Chondrocyte (in vitro differentiated cells): Measurements from ENCODE around the gene DPYD. TPM values are rescaled to one million over a fixed set of nuclear protein-coding genes. Genes with fewer than 3 reads are reported as not detected.

ENCODE experiments used
- DNase-seq: peaks from one replicate; pipeline ENCODE4 v3.0.0; 2021; ENCODE audit warnings: mixed read lengths, low spot score
- H3K27ac Mint-ChIP-seq: one replicate; pipeline ENCODE4 v1.8.0; 2021; ENCODE audit warnings: mild to moderate bottlenecking, moderate library complexity, mixed read lengths; ENCODE audit not compliant: unreplicated experiment
- H3K27me3 Mint-ChIP-seq: 2 replicates; pipeline ENCODE4 v1.8.0; 2021; ENCODE audit warnings: low read depth, mixed read lengths
- H3K36me3 Mint-ChIP-seq: 2 replicates; pipeline ENCODE4 v1.8.0; 2021; ENCODE audit warnings: low read depth, mixed read lengths
- H3K4me1 Mint-ChIP-seq: 2 replicates; pipeline ENCODE4 v1.8.0; 2021; ENCODE audit warnings: low read depth, mild to moderate bottlenecking, mixed read lengths
- H3K4me3 Mint-ChIP-seq: one replicate; pipeline ENCODE4 v1.8.0; 2021; ENCODE audit warnings: mild to moderate bottlenecking, moderate library complexity, mixed read lengths; ENCODE audit not compliant: unreplicated experiment
- H3K9me3 Mint-ChIP-seq: 2 replicates; pipeline ENCODE4 v1.8.0; 2021; ENCODE audit warnings: low read depth, mixed read lengths
- long read RNA-seq: library from polyadenylated mRNA; stranded (forward); transcript quantifications from one replicate; pipeline ENCODE4 v2.0.0, GENCODE V29; 2021
- total RNA-seq: library from RNA; stranded (reverse); gene quantifications from 3 replicates; pipeline ENCODE4 v1.2.1, GENCODE V29; 2021
- TF ChIP-seq, protein P1 (sequence below): fragments of 200-600 bp; sonication (generic); IDR thresholded peaks from 2 replicates; pipeline ENCODE4 v1.5.0; 2021; ENCODE audit warnings: antibody characterized with exemption, mild to moderate bottlenecking, moderate library complexity

DPYD gene
- 5.3 to 46.3 TPM (median 6.8 TPM) in 3 replicates for total RNA-seq
- long read RNA-seq, full-length matches to known transcripts, result 8 of 9 reads
- long read RNA-seq, partial matches to known transcripts, result 0 of 9 reads
- long read RNA-seq, other reads (novel, unspliced or antisense), result 1 of 9 reads

DNA sequence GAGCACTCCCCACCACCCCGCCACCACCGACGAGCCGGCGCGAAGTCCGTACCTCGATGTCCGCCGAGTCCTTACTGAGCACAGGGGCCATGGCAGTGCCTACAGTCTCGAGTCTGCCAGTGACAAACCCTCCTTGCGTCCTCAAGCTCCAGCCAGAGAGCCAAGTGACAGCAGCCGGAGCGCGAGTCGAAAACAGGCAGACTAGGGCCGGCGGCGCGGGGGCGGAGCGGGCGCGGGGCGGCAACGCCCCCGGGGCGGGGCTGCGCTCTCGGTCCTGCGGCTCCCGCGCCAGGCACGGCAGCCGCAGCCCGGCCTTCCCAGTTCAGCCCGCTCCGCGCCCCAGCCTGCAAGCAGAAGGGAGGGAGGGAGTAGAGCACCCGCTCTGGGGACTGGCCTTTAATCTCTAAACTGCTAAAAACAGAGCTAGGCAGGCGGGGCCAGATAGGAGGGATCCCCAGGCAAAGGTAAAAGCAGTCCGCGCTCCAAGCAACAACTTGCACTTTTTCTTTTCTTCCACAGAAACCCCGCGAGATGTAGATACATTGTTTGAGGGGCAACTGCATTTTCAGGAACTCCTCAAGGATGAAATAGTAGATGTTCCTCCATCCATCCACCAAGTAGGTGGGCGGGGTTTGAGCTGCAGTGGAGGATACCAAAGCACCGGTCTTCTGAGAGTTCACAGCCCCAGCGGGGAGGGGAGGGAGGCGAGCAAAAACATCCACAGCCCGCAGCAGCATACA is at the start of gene DPYD:
TSS of gene DPYD (minus strand) at position 203 of the 740 bp plus-strand sequence. CDS start at position 91, 112 bp downstream.
- TF ChIP-seq, protein P1, sequence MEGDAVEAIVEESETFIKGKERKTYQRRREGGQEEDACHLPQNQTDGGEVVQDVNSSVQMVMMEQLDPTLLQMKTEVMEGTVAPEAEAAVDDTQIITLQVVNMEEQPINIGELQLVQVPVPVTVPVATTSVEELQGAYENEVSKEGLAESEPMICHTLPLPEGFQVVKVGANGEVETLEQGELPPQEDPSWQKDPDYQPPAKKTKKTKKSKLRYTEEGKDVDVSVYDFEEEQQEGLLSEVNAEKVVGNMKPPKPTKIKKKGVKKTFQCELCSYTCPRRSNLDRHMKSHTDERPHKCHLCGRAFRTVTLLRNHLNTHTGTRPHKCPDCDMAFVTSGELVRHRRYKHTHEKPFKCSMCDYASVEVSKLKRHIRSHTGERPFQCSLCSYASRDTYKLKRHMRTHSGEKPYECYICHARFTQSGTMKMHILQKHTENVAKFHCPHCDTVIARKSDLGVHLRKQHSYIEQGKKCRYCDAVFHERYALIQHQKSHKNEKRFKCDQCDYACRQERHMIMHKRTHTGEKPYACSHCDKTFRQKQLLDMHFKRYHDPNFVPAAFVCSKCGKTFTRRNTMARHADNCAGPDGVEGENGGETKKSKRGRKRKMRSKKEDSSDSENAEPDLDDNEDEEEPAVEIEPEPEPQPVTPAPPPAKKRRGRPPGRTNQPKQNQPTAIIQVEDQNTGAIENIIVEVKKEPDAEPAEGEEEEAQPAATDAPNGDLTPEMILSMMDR, result no peak
- Mint-ChIP-seq H3K36me3 (no peaks in the 10 kb centered on the region), H3K9me3 (no peaks in the 10 kb centered on the region), H3K27me3 (no peaks in the 10 kb centered on the region), H3K4me3 (peak within 1 kb of the TSS; percentile 93), H3K4me1 (peaks cover 39% of the 10 kb centered on the region), H3K27ac (peak within 1 kb of the TSS; percentile 94)
- DNase-seq, result peak; percentile 94

DNA sequence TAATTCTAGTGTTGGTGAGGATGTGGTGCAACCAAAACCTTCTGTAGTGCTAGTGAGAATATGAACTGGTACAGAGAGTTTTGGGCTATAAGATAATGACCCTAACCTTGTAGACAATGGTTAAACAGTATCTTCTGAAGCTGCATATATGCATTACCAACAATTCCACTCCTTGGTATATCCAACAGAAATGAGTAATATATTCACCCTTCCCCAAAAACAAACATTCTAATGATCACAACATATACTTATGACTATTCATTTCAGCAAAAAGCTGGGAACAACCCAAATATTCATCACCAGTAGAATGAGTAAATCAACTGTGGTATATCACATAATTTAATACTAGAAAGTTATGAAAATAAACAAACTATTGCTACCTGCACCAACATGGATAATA is 39.6 kb upstream of the DPYD start:
- Mint-ChIP-seq H3K9me3 (peaks cover 5% of the 10 kb centered on the region), H3K27ac (no peak overlapping the region), H3K36me3 (peaks cover 2% of the 10 kb centered on the region), H3K27me3 (no peaks in the 10 kb centered on the region), H3K4me3 (no peak overlapping the region), H3K4me1 (no peaks in the 10 kb centered on the region)
- TF ChIP-seq, protein P1, result no peak
- no peak for DNase-seq

DNA sequence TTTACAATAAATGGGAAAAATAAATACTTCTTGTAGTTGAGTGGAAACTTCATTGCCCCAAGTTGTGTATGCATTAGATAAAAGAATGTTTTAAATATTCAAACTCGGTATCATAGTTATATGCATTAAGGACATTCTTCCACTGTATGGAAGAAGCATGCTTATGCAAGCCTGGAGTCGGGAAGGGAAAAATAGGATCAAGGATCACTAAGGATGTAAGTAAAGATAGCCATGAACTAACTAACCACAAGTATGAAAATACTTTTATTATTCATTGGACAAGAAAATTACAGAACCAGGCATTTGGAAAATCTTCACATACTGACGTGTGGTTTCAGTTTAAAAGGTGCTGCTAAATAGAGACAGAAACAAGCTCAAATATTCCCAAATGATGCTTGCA is 26.9 kb upstream of the DPYD start:
- no peaks in the 10 kb centered on the region for H3K36me3 Mint-ChIP-seq
- no peak for DNase-seq
- H3K9me3 Mint-ChIP-seq, result no peaks in the 10 kb centered on the region
- TF ChIP-seq, protein P1, result no peak
- H3K27me3 Mint-ChIP-seq, result no peaks in the 10 kb centered on the region
- H3K27ac Mint-ChIP-seq, result no peak overlapping the region
- H3K4me3 Mint-ChIP-seq, result no peak overlapping the region
- peaks cover 13% of the 10 kb centered on the region for H3K4me1 Mint-ChIP-seq

DNA sequence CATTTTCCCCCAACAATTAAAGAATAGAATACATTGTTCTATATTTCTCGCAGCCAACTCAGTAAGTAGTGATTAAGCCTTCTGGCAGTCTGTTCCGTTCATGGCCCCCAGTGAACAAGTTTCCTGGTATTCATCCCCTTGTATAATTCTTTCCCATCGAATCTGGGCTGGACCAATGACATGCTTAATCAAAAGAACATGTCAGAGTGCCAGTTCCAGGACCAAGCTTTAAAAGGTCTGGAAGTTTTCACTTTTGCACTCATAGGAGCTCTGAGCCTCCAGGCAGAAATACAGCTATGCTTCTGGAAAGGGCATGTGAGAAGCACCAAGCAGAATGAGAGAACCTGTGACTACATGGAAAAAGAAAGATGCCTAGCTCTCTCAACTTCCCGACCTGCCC is 22.5 kb upstream of the DPYD start:
- Mint-ChIP-seq H3K27me3 (no peaks in the 10 kb centered on the region), H3K4me1 (peaks cover 20% of the 10 kb centered on the region), H3K9me3 (no peaks in the 10 kb centered on the region), H3K27ac (no peak overlapping the region), H3K36me3 (no peaks in the 10 kb centered on the region), H3K4me3 (no peak overlapping the region)
- DNase-seq, result no peak
- TF ChIP-seq, protein P1, result no peak

DNA sequence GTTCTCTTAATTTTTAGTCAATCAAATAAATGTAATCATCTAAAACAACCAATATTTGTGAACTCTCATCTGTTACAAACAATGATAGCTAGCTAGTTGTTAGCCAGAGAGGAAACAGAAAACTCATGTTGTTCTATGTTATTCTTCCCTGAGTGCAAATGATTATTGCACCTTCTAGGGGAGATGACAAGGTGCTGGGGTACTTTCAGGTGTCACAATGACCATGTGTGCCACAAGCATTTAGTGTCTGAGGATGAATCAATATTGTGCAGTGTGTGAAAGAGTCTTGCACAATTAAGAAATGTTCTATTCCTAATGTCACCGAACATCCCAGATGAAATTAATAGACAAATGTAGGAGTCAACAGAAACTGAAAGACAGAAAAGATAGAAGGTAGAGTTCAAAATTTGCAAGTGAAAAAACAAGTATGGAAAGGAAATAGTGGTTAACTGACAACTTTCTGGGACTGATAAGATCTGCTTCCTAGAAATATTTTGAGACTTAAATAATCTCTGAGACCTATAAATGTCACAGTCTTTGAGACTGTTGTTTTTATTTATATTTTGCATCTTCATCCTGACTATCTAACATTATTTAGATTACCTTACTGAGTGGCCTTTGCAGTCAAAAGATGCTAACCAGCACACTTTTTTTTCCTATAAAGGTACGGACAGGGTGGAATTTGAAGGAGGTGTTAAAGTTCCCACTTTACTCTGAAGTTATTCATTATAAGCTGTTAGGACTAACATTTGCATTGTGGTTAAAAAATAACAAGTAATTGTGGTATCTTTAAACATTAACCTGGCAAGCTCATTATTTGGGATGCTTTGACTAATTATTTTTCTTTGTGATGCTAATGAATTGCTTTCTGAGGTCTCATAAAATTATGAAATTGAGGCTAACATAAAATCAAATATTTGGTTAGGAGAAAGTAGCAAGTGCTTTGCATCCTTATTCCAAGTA is 21.6 kb upstream of the DPYD start:
- TF ChIP-seq, protein P1, result no peak
- Mint-ChIP-seq H3K9me3 (no peaks in the 10 kb centered on the region), H3K27me3 (no peaks in the 10 kb centered on the region), H3K4me3 (no peak overlapping the region), H3K27ac (no peak overlapping the region), H3K36me3 (no peaks in the 10 kb centered on the region), H3K4me1 (peaks cover 22% of the 10 kb centered on the region)
- no peak for DNase-seq
